ENCODE data around the gene ABCC8. TPM values are rescaled to one million over a fixed set of nuclear protein-coding genes. Genes with fewer than 3 reads are reported as not detected.

ABCC8 gene
- total and polyA plus RNA-seq, 2 of the 8 experiments (the other 6 are each of a cell fraction or from before 2014, with no cell fraction given) = 3.7 to 4.9 TPM

DNA sequence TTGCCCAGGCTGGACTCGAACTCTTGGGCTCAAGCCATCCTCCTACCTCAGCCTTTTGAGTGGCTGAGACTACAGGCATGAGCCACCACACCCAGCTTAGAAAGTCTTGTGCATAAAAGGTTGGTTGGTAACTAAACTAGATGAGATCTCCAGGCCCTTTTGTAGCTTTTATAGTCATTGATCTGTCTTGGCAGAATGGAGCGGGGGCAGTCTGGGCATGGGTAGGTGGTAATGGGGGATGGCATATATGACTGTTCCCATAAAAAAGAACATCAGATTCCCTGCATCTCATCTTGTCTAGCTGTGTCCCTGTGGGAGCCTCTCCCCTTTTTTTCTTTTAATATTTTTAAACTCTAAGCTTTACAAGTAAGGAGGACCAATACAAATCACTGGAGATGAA is 30.2 kb downstream of the ABCC8 start (continued):
- TF ChIP-seq, protein P1, sequence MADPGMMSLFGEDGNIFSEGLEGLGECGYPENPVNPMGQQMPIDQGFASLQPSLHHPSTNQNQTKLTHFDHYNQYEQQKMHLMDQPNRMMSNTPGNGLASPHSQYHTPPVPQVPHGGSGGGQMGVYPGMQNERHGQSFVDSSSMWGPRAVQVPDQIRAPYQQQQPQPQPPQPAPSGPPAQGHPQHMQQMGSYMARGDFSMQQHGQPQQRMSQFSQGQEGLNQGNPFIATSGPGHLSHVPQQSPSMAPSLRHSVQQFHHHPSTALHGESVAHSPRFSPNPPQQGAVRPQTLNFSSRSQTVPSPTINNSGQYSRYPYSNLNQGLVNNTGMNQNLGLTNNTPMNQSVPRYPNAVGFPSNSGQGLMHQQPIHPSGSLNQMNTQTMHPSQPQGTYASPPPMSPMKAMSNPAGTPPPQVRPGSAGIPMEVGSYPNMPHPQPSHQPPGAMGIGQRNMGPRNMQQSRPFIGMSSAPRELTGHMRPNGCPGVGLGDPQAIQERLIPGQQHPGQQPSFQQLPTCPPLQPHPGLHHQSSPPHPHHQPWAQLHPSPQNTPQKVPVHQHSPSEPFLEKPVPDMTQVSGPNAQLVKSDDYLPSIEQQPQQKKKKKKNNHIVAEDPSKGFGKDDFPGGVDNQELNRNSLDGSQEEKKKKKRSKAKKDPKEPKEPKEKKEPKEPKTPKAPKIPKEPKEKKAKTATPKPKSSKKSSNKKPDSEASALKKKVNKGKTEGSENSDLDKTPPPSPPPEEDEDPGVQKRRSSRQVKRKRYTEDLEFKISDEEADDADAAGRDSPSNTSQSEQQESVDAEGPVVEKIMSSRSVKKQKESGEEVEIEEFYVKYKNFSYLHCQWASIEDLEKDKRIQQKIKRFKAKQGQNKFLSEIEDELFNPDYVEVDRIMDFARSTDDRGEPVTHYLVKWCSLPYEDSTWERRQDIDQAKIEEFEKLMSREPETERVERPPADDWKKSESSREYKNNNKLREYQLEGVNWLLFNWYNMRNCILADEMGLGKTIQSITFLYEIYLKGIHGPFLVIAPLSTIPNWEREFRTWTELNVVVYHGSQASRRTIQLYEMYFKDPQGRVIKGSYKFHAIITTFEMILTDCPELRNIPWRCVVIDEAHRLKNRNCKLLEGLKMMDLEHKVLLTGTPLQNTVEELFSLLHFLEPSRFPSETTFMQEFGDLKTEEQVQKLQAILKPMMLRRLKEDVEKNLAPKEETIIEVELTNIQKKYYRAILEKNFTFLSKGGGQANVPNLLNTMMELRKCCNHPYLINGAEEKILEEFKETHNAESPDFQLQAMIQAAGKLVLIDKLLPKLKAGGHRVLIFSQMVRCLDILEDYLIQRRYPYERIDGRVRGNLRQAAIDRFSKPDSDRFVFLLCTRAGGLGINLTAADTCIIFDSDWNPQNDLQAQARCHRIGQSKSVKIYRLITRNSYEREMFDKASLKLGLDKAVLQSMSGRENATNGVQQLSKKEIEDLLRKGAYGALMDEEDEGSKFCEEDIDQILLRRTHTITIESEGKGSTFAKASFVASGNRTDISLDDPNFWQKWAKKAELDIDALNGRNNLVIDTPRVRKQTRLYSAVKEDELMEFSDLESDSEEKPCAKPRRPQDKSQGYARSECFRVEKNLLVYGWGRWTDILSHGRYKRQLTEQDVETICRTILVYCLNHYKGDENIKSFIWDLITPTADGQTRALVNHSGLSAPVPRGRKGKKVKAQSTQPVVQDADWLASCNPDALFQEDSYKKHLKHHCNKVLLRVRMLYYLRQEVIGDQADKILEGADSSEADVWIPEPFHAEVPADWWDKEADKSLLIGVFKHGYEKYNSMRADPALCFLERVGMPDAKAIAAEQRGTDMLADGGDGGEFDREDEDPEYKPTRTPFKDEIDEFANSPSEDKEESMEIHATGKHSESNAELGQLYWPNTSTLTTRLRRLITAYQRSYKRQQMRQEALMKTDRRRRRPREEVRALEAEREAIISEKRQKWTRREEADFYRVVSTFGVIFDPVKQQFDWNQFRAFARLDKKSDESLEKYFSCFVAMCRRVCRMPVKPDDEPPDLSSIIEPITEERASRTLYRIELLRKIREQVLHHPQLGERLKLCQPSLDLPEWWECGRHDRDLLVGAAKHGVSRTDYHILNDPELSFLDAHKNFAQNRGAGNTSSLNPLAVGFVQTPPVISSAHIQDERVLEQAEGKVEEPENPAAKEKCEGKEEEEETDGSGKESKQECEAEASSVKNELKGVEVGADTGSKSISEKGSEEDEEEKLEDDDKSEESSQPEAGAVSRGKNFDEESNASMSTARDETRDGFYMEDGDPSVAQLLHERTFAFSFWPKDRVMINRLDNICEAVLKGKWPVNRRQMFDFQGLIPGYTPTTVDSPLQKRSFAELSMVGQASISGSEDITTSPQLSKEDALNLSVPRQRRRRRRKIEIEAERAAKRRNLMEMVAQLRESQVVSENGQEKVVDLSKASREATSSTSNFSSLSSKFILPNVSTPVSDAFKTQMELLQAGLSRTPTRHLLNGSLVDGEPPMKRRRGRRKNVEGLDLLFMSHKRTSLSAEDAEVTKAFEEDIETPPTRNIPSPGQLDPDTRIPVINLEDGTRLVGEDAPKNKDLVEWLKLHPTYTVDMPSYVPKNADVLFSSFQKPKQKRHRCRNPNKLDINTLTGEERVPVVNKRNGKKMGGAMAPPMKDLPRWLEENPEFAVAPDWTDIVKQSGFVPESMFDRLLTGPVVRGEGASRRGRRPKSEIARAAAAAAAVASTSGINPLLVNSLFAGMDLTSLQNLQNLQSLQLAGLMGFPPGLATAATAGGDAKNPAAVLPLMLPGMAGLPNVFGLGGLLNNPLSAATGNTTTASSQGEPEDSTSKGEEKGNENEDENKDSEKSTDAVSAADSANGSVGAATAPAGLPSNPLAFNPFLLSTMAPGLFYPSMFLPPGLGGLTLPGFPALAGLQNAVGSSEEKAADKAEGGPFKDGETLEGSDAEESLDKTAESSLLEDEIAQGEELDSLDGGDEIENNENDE (IDR thresholded peaks at IDR 0.05; ENCODE audit: insufficient replicate concordance, low read length) = no peak
- no peak for TF ChIP-seq POU5F1 (IDR thresholded peaks at IDR 0.05; ENCODE audit: low read depth, low read length)
- no peak for TF ChIP-seq SIX5 (IDR thresholded peaks at IDR 0.05; ENCODE audit: low read depth, low read length)
- TF ChIP-seq JUN (IDR thresholded peaks at IDR 0.05; ENCODE audit: low read depth, low read length) = no peak
- TF ChIP-seq YY1 (IDR thresholded peaks at IDR 0.05; ENCODE audit: low read depth, low read length) = no peak
- no peak for TF ChIP-seq FOSL1 (IDR thresholded peaks at IDR 0.05; ENCODE audit: insufficient read depth, low read depth, low read length)
